PFSK-1 (cell line): ENCODE measurements around the gene GNAZ.

Source experiments
- FOXP2 ChIP-seq: optimal IDR thresholded peaks from 2 replicates; pipeline ENCODE3; 2011; ENCODE audit warnings: borderline replicate concordance, control low read depth, inconsistent platforms; ENCODE audit not compliant: insufficient read depth; ENCODE audit errors: extremely low read length, extremely low read depth
- POLR2AphosphoS5 ChIP-seq: IDR thresholded peaks from 2 replicates; pipeline ENCODE4 v1.6.1; 2012; ENCODE audit warnings: low read depth, mild to moderate bottlenecking, control low read depth, low read length, moderate library complexity
- REST ChIP-seq, 2 experiments: IDR thresholded peaks; 2 replicates each; pipeline versions ENCODE4 v1.6.1 to v1.8.0; 2011 to 2012; ENCODE audit warnings: low read depth in 2 of 2, low read length in 2 of 2, control low read depth in 1 of 2, inconsistent platforms in 1 of 2, mild to moderate bottlenecking in 1 of 2, moderate library complexity in 1 of 2; ENCODE audit not compliant: insufficient read depth in 1 of 2
- SIN3A ChIP-seq: IDR thresholded peaks from 2 replicates; pipeline ENCODE4 v1.6.1; 2012; ENCODE audit warnings: mild to moderate bottlenecking, low read length, moderate library complexity, borderline replicate concordance; ENCODE audit not compliant: insufficient read depth
- TAF1 ChIP-seq: IDR thresholded peaks from 2 replicates; pipeline ENCODE4 v1.6.1; 2012; ENCODE audit warnings: low read length, control low read depth, borderline replicate concordance; ENCODE audit not compliant: insufficient read depth

Gene GNAZ

GRCh38 chr22:23090457-23090835, 20.1 kb downstream of the GNAZ start:
- no peak for TF ChIP-seq POLR2AphosphoS5
- TF ChIP-seq FOXP2, result no peak
- no peak for TF ChIP-seq REST (IDR thresholded peaks at IDR 0.05; ENCODE audit: insufficient read depth in 1 of 2, low read depth in 2 of 2, low read length in 2 of 2)
- no peak for TF ChIP-seq TAF1
- TF ChIP-seq SIN3A, result no peak

GRCh38 chr22:23091760-23092159, 21.4 kb downstream of the GNAZ start:
- no peak for TF ChIP-seq REST (IDR thresholded peaks at IDR 0.05; ENCODE audit: insufficient read depth in 1 of 2, low read depth in 2 of 2, low read length in 2 of 2)
- TF ChIP-seq TAF1, result no peak
- TF ChIP-seq SIN3A, result no peak
- no peak for TF ChIP-seq FOXP2
- TF ChIP-seq POLR2AphosphoS5, result no peak

- TF ChIP-seq FOXP2, result no peak
- no peak for TF ChIP-seq REST (IDR thresholded peaks at IDR 0.05; ENCODE audit: insufficient read depth in 1 of 2, low read depth in 2 of 2, low read length in 2 of 2)
- no peak for TF ChIP-seq POLR2AphosphoS5
- no peak for TF ChIP-seq TAF1
- TF ChIP-seq SIN3A, result no peak
Observed at GRCh38 chr22:23092217-23092955, 22.1 kb downstream of the GNAZ start.

DNA sequence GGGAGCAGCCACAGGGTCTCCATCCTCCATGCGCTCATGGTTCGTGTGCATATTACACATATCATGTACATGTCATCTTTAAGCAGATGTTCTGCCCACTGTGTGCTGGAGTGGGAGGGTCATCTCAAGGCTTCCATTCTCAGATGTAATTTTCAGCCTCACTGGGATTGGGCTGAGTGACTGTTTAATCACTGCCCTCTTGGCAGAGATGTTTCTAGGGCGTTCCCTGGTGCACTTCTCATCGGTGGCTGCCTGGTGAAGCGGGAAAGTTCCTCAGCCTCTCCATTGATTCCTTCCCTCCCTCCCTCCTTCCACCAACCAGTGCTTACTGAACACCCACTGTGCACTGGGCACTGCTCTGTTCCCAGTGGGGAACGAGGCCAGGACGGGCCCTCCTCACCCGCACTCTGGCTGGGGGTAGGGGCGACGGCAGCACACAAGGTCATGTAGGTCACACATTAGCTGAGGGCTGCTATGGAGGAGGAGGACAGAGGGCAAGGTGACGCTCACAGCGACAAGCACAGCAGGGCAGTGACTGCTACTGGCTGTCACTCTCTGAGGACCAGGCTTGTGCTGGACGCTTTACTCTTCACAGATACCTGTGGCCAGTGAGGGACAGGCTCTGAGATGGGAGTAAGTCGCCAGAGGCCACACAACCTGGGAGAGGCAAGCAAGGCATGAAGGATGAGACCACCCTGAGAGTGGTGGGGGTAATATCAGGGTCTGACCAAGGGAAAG, 22.9 kb downstream of the GNAZ start:
- TF ChIP-seq REST (IDR thresholded peaks at IDR 0.05; ENCODE audit: insufficient read depth in 1 of 2, low read depth in 2 of 2, low read length in 2 of 2) (no peak), POLR2AphosphoS5 (no peak), FOXP2 (no peak), TAF1 (no peak), SIN3A (no peak)

- TF ChIP-seq TAF1 (no peak), REST (IDR thresholded peaks at IDR 0.05; ENCODE audit: insufficient read depth in 1 of 2, low read depth in 2 of 2, low read length in 2 of 2) (no peak), POLR2AphosphoS5 (no peak), FOXP2 (no peak), SIN3A (no peak)
Observed at GRCh38 chr22:23094260-23094659, 23.9 kb downstream of the GNAZ start.
